H1 (cell line): ENCODE measurements around the gene TMEM271.

Source experiments
- CREB1 ChIP-seq: IDR thresholded peaks from 2 replicates; pipeline ENCODE4 v1.6.1; 2012; ENCODE audit warnings: inconsistent platforms
- JUND ChIP-seq: IDR thresholded peaks from 2 replicates; pipeline ENCODE4 v1.6.1; 2011; ENCODE audit warnings: mild to moderate bottlenecking, improper control_type of control experiment, low read length
- SP1 ChIP-seq: IDR thresholded peaks from 2 replicates; pipeline ENCODE4 v1.6.1; 2011; ENCODE audit warnings: low read depth, low read length
- SRF ChIP-seq: IDR thresholded peaks from 2 replicates; pipeline ENCODE4 v1.6.1; 2011; ENCODE audit warnings: mild to moderate bottlenecking, low read depth, low read length, moderate library complexity
- TF ChIP-seq, protein P1 (sequence below), 3 experiments: IDR thresholded peaks; 1 replicate in 2 of 3; 2 replicates in 1 of 3; pipeline versions ENCODE4 v1.5.1 to v1.6.1; 2011; ENCODE audit warnings: low read length in 3 of 3, mild to moderate bottlenecking in 3 of 3, inconsistent platforms in 2 of 3, low read depth in 1 of 3, moderate library complexity in 1 of 3; ENCODE audit not compliant: insufficient read depth in 1 of 3; ENCODE audit errors: control extremely low read depth in 1 of 3

DNA sequence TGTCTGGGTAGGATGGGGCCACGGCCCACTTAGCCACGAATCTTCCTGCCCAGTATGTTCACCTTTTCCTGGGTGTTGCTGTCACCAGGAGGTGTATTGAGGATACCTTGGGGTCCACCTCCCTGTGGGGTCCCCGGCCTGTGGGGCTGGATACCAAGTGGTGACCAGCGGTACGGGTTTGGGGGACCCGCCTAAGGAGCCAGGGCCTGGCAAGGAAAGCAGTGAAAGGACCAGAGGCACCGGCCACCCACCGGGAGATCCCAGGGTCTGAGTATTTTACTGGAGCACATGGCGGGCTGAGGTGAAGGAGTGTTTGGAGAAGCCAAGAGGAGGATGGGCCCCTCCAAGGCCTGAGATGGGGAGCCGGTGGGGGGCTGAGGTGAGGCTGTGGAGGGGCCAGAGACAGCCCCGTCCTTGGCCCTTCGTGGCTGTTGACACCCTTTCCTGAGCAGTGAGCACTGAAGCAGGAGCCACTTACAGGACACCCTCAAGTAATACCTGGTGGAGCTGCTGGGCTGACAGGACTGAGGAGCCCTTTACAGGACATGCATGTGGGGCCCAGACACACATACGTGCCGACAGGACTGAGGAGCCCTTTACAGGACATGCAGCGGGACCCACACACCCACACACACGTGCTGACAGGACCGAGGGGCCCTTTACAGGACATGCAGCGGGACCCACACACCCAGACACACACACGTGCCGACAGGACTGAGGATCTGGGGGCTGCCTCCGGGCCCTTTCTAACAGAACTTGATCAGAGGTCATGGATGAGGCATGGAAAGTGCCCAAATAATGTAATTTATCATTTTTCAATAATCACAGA lies 38.4 kb downstream of the TMEM271 start:
- no peak for TF ChIP-seq CREB1
- TF ChIP-seq, protein P1, sequence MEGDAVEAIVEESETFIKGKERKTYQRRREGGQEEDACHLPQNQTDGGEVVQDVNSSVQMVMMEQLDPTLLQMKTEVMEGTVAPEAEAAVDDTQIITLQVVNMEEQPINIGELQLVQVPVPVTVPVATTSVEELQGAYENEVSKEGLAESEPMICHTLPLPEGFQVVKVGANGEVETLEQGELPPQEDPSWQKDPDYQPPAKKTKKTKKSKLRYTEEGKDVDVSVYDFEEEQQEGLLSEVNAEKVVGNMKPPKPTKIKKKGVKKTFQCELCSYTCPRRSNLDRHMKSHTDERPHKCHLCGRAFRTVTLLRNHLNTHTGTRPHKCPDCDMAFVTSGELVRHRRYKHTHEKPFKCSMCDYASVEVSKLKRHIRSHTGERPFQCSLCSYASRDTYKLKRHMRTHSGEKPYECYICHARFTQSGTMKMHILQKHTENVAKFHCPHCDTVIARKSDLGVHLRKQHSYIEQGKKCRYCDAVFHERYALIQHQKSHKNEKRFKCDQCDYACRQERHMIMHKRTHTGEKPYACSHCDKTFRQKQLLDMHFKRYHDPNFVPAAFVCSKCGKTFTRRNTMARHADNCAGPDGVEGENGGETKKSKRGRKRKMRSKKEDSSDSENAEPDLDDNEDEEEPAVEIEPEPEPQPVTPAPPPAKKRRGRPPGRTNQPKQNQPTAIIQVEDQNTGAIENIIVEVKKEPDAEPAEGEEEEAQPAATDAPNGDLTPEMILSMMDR (IDR thresholded peaks at IDR 0.05; ENCODE audit: control extremely low read depth in 1 of 3, insufficient read depth in 1 of 3, low read depth in 1 of 3, low read length in 3 of 3) = no peak
- TF ChIP-seq SP1 = no peak
- TF ChIP-seq SRF = no peak
- TF ChIP-seq JUND = no peak
